OCI-M2 (cell line): ENCODE measurements around the gene GSTM1.

Source experiments
- DNase-seq: peaks from one replicate; lab custom pipeline; 2025; ENCODE audit not compliant: unreplicated experiment; lab: John Stamatoyannopoulos, UW

Gene GSTM1

DNA sequence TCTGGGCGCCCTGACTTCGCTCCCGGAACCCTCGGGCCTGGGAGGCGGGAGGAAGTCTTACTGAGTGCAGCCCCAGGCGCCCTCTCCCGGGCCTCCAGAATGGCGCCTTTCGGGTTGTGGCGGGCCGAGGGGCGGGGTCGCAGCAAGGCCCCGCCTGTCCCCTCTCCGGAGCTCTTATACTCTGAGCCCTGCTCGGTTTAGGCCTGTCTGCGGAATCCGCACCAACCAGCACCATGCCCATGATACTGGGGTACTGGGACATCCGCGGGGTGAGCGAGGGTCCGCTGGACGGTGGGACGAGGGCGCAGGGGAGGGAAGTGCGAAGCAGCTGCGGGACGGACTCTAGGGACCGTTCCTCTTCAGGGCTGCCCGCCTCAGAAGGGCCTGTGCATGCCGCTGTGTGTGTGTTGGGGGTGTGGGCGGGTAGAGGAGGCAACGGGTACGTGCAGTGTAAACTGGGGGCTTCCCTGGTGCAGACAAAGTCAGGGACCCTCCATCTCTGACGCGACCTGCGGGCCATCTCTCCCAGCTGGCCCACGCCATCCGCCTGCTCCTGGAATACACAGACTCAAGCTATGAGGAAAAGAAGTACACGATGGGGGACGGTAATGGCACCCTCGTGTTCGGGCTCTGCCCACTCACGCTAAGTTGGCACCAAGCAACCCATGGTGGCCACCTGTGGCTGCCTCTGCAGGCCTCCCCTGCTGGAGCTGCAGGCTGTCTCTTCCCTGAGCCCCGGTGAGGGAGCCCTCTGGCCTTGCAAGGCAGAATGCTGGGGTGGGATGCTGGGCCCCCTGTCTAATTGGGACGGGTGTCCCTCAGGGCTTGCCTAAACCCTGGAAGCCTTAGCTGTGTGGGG is at the start of gene GSTM1:
GSTM1 (plus strand) TSS at position 177 of the 859 bp plus-strand sequence; CDS start at position 234, 57 bp downstream.
- DNase-seq: peak; percentile 1

DNA sequence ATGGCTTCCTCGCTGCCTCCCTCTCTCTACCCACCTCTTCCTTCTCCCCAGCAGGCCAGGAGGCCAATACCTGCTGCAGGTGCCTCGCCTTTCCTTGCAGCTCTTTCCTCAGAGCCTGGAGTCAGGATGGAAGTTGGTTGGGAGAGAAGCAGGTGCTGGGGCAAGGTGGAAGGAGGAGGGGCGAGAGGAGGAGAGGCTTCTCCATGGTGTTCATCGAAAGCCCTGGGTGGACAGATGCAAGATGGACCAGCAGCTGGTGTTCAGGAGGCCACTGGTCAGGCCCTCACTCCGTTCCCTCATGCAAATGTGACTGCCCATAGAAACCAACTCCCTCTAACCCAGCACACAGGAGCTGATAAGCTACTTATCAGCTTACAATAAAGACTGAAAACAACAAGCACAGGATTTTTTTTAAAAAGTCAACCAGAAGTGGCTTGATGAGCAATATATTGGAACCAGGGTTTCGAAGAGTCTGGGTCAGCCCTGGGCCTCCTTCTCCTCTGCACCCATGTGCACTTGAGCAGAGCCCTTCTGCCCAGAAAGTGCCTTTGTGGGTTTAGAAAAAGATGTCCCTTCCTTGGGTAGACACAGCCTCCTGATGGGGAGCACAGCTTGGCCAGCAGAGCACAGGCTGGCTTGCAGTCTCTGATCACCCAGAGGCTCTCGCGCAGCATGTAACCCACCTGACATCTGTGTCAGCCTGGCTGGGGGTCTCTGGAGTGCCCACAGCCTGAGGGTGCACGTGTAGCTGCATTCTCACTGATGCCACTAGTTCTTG is 48.4 kb upstream of the GSTM1 start:
- no peak for DNase-seq

DNA sequence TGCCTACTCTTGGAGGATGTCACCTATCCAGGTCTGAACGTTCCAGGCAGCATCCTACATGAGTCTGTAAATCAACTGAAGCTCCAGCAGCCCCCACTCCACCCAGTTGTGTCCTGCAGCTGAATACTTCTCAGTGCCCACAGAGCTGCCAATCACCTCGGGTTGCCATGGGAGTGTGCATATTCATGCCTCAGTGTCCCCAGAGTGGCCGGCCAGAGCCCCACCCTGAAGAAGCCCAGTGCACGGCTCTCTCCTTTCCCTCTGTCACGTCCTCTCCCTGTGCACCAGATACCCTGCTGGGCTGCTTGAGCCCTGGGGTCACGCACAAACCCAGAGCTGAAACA is 47.8 kb upstream of the GSTM1 start:
- no peak for DNase-seq

DNA sequence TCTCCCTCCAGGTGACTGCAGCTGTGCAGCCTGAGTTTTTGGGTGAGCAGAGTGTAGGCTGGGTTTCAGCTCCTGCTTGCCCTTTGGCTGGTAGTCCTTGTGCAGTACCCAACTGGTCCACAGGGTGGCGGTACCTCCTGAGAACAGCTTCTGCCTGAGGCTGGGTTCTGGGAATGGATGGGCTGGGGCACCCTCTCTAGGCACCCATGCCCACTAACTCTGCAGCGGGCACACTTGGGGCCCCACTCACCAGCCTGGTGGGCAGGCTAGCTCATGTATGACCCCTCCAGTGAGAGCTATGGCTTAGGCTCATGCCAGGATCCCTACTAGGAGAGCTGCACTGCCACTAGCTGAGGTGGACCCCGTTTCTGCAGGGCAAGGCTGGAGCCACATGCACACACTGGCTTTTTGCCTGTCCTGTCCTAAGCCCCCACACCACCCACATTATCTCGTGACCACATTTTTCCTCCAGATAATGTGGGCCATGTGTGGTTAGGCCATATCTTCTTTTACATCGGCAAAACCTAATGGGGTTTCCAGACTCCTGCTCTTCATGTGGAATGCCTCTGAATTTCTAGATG is 47.2 kb upstream of the GSTM1 start:
- DNase-seq: no peak

DNA sequence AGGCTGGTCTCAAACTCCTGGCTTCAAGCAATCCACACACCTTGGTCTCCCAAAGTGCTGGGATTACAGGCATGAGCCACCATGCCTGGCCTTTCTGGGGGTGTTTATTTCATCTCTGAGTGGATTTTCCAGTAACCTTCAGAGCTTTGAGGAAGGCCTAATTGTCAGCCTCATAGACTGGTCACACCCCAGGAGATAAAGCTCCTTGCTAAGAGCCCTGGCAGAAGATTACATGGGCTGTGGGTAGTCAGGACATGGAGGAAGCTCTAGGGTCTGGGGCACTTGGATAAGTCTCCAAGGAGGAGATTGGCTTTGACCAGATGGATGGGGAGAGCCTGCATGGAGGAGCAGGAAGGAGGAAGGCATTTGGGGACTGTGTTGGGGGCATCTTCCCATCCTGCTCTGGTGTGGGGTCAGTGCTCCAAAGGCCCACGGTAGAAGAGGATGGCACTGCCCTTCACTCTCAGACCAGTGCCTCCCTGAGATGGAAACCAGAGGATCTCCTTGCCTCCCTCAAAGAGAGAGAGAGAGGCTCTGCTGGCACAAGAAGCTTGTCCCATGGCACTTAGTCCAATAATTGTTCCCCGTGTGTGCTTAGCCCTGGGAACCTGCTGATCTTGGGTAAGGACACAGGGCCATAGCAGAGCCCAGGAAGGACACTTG is 46.4 kb upstream of the GSTM1 start:
- DNase-seq: no peak

DNA sequence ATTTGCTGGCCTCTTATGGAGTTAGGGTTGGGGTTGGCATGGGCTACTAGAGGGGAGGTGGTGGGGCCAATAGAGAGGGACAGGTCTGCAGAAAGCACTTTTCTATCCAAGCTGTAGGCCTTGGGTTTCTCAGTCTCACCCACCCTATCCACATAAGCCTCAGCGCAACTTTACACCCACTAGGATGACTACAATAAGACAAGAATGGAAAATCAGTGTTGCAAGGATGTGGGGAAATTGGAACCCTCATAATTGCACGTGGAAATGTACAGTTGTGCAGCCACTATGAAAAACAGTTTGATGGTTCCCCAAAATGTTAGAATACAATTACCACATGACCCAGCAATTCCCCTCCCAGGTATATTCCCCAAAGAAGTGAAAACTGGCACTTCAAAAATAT is 45.8 kb upstream of the GSTM1 start:
- no peak for DNase-seq

DNA sequence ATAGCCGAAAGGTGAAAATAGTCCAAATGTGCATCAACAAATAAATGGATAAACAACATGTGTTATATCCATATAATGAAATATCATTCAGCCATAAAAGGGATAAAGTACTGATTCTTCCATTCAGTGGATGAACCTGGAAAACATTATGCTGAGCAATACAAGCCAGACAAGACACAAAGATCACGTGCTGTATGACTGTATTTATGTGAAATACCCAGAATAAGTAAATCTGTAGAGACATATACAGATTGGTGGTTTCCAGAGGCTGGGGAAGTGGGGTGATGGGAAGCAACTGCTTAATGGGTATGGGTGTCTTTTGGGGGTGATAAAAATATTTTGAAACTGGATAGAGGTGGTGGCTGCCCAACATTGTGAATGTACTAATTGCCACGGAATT is 45.0 kb upstream of the GSTM1 start:
- DNase-seq: no peak

DNA sequence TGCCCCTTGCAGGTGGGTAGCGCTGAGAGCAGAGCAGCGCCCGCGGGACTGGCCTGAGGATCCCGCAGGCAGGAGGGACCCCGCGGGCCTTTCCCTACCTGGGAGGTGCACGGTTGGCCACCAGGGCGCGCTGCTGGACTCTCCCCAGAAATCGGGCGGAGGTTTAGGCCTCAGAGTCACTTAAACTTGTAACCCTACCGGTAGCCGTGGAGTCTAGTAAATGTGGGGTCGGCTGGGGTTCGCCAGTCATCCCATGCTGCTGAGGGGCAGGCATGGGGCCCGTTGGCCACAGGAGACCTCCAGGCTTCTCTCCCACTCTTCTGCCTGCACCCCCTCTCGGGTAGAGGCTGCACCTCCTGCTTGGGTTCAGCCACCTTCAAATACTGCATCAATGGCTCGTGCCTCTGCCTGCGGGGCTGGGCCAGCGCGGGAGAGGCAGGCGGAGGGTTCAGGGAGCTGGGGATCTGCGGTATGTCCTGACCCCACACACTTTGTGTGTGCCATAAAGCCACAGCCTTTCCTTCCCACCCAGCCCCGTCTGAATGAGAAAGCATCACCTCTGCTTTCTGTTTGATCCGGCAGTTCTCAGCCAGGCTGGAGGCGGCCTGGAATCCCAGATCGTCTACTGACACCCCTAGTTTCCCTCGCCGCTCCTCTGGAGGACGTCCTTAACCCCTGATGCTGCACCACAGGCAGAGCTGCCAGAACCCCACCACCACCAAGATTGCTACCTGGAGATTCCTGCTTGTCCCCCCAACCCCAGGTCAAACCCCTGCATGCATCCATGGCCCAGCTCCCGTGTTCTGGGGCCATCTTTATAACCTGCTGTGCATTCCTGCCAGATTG is 44.0 kb upstream of the GSTM1 start:
- peak; percentile 20 for DNase-seq

DNA sequence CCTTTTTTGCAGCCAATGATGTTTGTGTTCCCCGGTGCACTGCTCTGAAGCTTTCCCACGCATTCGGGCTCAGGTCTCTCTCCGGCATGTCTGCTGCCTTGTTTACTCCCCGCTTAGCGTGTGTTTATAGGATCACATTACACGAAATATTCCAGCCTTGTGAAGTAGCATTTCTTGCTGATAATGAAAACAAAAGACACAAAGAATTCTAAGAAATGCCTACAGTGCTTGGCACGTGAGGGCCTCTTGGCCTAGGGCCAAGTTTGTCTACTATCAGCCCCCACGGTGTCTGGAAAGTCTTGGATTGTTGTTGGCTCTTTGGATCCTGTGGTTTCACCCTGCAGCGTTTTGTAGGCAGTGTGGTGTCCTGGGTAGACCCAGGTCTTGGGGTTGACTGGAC is 42.9 kb upstream of the GSTM1 start:
- no peak for DNase-seq

DNA sequence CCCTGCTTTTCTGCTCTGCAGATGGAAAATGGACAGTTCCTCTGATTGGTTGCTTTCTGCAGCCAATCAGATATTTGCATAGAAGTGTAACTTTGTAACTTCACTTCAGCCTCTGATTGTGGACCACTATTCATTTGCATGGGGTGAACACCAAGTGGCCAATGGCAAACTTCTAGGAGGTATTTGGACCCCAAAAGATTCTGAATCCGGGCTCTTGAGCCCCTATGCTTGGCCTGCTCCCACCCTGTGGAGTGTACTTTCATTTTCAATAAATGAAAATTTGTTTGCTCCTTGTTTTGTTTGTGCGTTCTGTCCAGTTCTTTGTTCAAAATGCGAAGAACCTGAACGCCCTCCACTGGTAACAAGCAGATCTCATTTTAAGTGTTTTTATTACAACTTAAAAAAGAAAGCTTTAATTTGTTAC is 38.1 kb upstream of the GSTM1 start:
- DNase-seq: peak; percentile 12

DNA sequence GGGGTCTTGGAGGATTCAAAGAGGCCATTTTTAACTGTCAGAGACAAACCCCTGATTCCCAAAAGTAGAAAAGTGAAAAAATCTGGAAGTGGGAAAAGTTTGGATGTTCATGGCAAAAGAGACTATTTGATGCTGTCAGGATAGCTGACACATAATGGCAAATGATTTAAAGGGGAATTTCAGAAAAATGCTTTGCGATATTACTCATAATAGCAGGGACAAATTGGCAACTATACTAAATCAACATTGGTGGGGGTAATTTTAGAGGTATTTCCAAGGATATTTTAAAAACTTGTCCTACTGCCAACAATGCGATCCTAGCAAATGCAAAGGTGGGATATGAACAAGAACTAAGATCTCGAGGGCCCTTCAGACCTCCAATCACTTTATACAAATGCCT is 37.0 kb upstream of the GSTM1 start:
- no peak for DNase-seq

DNA sequence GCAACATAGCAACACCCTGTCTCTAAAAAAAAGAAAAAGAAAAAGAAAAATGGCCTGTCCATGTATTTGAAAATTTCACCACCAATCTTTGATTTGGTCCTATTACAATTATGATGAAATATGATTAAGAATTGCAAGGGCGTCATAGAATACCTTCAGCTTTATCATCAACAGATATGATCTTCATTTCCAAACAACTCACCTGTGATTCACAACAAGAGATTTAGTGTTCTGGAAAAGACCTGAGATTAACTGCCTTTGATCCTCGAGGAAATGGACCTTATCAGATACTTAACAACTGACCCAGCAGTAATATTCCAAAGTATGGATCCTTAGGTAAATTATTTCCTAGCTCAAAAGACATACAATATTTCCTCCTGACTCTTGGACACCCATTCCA is 35.2 kb upstream of the GSTM1 start:
- no peak for DNase-seq

DNA sequence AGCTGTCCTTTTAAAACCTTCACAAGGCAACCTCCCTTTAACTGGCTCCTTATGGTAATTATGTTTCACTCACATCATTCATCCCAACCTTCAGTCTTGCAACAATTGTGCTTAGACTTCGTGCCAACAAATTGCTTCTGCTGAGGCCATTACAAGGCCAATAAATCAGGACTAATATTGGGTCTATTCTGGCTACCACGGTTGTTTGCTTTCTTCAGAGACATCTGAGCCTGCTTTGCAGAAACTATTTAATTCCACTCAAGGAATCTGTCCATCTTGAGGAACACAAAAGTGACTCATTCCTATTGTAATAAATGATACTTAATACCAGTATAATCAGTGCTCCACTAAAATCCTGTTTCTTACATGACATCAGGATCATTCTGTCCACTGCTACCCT is 34.3 kb upstream of the GSTM1 start:
- DNase-seq: no peak

DNA sequence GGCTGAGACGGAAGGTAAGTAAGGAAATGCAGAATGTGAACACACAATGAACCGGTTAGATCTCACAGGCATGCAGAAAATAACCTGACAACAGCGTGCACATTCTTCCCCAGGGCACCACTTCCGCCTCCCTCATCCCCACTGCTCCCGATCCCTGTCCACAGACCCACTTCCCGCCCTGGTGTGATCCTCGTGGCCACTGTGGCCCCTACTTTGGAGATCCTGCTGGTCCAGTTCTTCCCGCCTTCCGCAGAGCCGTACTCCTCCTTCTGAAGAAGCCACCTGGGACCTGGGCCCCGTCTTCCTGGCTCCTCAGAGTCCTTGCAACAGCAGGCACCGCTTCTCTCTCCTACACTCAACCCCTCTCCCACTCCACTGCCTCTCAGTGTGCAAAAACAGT is 33.1 kb upstream of the GSTM1 start:
- DNase-seq: no peak

DNA sequence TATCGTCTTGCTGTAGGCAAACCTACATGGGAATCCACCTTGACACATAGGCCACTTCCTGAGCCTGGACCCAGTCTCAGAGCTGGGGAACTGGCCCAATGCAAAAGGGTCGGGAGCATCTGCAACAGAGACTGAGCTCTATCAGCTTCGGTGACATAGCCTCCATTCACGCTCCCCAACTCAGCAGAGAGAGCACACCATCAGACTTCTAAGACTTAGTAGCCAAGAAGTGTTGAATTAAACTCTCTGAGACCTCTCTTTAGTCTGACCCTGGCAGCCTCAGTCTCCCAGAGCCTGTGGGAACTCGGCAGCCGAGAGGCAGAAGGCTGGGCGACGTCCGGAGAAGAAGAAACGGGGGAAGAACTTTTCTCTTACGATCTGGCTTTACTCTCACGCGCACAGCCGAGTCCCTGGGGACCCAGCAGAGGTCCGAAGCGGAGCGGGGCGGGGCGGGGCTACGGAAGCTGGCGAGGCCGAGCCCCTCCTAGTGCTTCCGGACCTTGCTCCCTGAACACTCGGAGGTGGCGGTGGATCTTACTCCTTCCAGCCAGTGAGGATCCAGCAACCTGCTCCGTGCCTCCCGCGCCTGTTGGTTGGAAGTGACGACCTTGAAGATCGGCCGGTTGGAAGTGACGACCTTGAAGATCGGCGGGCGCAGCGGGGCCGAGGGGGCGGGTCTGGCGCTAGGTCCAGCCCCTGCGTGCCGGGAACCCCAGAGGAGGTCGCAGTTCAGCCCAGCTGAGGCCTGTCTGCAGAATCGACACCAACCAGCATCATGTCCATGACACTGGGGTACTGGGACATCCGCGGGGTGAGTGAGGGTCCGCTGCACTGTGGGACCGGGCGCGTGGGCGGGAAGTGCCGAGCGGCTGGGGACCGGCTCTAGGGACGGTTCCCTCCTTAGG is 31.8 kb upstream of the GSTM1 start, which contains the start of gene GSTM4:
GSTM4 (plus strand) TSS at position 485 of the 905 bp plus-strand sequence; CDS start at position 776, 291 bp downstream.
- DNase-seq: peak; percentile 33

DNA sequence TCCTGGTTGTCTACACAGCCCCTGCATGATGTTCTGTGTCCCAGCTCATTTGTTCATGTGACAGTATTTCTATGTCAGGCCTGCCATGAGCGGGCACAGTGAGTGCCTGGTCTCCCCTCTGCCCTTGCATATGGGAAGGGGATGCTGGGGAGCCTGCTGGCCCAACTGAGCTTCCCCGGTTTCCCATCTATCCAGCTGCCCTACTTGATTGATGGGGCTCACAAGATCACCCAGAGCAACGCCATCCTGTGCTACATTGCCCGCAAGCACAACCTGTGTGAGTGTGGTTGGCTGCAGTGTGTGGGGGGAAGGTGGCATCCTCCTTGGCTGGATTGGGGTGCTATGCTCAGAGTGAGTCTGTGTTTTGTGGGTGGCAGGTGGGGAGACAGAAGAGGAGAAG is 30.2 kb upstream of the GSTM1 start:
- no peak for DNase-seq

DNA sequence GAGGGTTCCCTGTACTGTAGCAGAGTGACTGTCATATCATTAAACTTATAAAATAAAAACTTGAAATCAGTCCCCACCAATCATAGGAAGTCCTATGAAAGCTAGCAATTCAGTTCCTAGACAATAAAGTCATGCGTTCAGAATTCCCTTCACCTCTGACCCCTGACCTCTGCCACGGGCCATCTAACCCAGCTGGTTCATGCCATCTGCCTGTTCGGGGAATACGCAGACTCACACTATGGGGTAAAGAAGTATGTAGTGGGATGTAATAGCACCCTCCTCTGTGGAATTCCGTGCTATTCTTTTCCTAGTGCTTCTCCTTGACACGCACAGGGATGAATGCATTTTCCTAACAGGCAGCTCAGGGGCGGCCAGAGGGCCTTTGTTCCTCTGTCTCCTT is 29.6 kb upstream of the GSTM1 start:
- no peak for DNase-seq

DNA sequence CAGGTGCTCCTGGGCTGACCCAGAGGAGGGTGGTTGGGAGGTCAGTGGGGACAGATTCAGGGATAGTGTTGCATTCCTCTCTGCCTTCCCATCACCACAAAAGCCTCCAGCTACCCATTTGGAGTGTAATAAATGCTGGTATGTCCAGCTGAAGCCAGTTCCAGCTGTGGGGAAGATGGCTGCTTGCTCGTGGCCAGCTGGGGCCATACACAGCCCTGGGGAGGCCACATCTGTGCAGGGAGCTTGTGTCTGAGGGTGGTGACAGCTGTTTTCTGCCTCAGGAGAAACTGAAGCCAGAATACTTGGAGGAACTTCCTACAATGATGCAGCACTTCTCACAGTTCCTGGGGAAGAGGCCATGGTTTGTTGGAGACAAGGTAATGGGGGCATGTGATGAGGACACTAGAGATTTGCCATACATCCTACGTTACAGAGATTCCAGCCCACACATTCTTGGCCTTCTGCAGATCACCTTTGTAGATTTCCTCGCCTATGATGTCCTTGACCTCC is 29.0 kb upstream of the GSTM1 start:
- DNase-seq: no peak

DNA sequence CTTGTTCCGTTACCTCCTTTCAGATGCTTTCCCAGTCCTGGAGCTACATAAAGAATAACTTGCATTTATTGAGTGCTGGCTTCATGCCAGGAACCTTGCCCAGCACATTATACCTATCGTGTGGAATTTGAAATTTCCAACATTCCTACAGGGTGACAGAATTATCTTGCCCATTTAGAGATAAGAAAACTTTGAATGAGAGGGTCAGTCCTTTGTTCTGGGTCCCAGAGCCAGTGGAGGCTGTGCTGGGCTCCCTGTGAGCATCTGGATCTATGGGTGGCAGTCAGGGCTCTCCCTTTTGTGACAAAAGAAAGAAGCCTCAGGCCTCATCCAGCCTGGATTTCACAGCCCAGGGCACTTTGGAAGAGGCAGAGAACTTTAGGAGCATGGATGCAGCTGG is 28.5 kb upstream of the GSTM1 start:
- no peak for DNase-seq
